SK-N-SH (cell line): ENCODE data around the gene TUBA4A. TPM values are rescaled to one million over a fixed set of nuclear protein-coding genes. Genes with fewer than 3 reads are reported as not detected.

Source experiments
- CTCF ChIA-PET: fragments of 300-600, 350-600 bp; formaldehyde crosslinking; extraction: SDS; loops from one replicate; lab custom pipeline; 2021; lab: Yijun Ruan, JAX
- POLR2A ChIA-PET: fragments of 350-600 bp; sonication (Branson Sonifier 250); formaldehyde crosslinking; extraction: SDS; loops from one replicate; lab custom pipeline; 2020; ENCODE audit warnings: antibody characterized with exemption, inconsistent platforms; lab: Yijun Ruan, JAX
- DNase-seq: peaks from one replicate; pipeline ENCODE4 v3.0.0; 2012
- H2AFZ ChIP-seq: fragments of 200-600 bp; sonication (generic); 2 replicates; pipeline ENCODE4 v1.8.1; 2016; ENCODE audit warnings: antibody characterized with exemption, mild to moderate bottlenecking, low read depth
- H3F3A ChIP-seq: fragments of 200-600 bp; sonication (generic); replicated peaks from 2 replicates; pipeline ENCODE3; 2016; ENCODE audit warnings: antibody characterized with exemption, mild to moderate bottlenecking; ENCODE audit not compliant: insufficient read depth
- H3K27ac ChIP-seq, 2 experiments: fragments of 200-500 bp in 1 of 2; fragments of 200-600 bp in 1 of 2; sonication (Bioruptor generic) in 1 of 2; sonication (generic), shearing (Covaris generic) in 1 of 2; 2 replicates each; pipeline versions ENCODE4 v1.5.1 to v1.6.1; 2014 to 2016; ENCODE audit warnings: low read depth in 2 of 2, inconsistent platforms in 1 of 2, low read length in 1 of 2, mild to moderate bottlenecking in 1 of 2, mixed read lengths in 1 of 2
- H3K27me3 ChIP-seq: fragments of 200-600 bp; sonication (generic), shearing (Covaris generic); 2 replicates; pipeline ENCODE4 v1.6.1; 2016; ENCODE audit warnings: mixed run types; ENCODE audit not compliant: insufficient read depth
- H3K36me3 ChIP-seq, 2 experiments: fragments of 200-500 bp in 1 of 2; fragments of 200-600 bp in 1 of 2; sonication (Bioruptor generic) in 1 of 2; sonication (generic) in 1 of 2; replicated peaks in 1 of 2; 2 replicates each; pipeline versions ENCODE3 to v1.5.1; 2014 to 2016; ENCODE audit warnings: low read length in 1 of 2, mild to moderate bottlenecking in 1 of 2; ENCODE audit not compliant: insufficient read depth in 2 of 2, control insufficient read depth in 1 of 2
- H3K4me1 ChIP-seq, 2 experiments: fragments of 200-500 bp in 1 of 2; fragments of 200-600 bp in 1 of 2; sonication (Bioruptor generic) in 1 of 2; sonication (generic), shearing (Covaris generic) in 1 of 2; 2 replicates each; pipeline versions ENCODE4 v1.5.1 to v1.6.1; 2014 to 2016; ENCODE audit warnings: low read depth in 1 of 2, low read length in 1 of 2, mixed run types in 1 of 2; ENCODE audit not compliant: insufficient read depth in 2 of 2, control insufficient read depth in 1 of 2
- H3K4me2 ChIP-seq: fragments of 200-600 bp; sonication (generic), shearing (Covaris generic); 2 replicates; pipeline ENCODE4 v1.6.1; 2017; ENCODE audit warnings: mixed run types
- H3K4me3 ChIP-seq, 2 experiments: fragments of 200-500 bp in 1 of 2; fragments of 200-600 bp in 1 of 2; sonication (Bioruptor generic) in 1 of 2; sonication (generic), shearing (Covaris generic) in 1 of 2; 2 replicates each; pipeline versions ENCODE4 v1.5.1 to v1.8.1; 2014 to 2016; ENCODE audit warnings: low read depth in 2 of 2, inconsistent platforms in 1 of 2, low read length in 1 of 2, mild to moderate bottlenecking in 1 of 2, mixed read lengths in 1 of 2, moderate library complexity in 1 of 2
- H3K79me2 ChIP-seq: fragments of 200-600 bp; sonication (generic); 2 replicates; pipeline ENCODE4 v1.8.1; 2017; ENCODE audit warnings: mild to moderate bottlenecking; ENCODE audit not compliant: insufficient read depth
- H3K9ac ChIP-seq: fragments of 200-600 bp; sonication (generic); 2 replicates; pipeline ENCODE4 v1.6.1; 2017; ENCODE audit warnings: mixed run types
- H3K9me2 ChIP-seq: fragments of 200-600 bp; sonication (generic); 2 replicates; pipeline ENCODE4 v1.6.1; 2017; ENCODE audit warnings: mixed run types
- H3K9me3 ChIP-seq: fragments of 200-600 bp; sonication (generic); 2 replicates; pipeline ENCODE4 v1.6.1; 2017; ENCODE audit warnings: mixed run types, mild to moderate bottlenecking, moderate library complexity
- H4K20me1 ChIP-seq: fragments of 200-600 bp; sonication (generic); 2 replicates; pipeline ENCODE4 v1.6.1; 2017; ENCODE audit warnings: mild to moderate bottlenecking, mixed run types; ENCODE audit not compliant: insufficient read depth
- ELF1 ChIP-seq: IDR thresholded peaks from 2 replicates; pipeline ENCODE4 v1.4.0; 2012
- GATA2 ChIP-seq: sonication (generic); formaldehyde crosslinking; IDR thresholded peaks from 2 replicates; pipeline ENCODE4 v1.5.0; 2020; ENCODE audit warnings: mild to moderate bottlenecking, missing genetic modification reagents
- JUND ChIP-seq: IDR thresholded peaks from 2 replicates; pipeline ENCODE4 v1.4.0; 2012
- NRF1 ChIP-seq: IDR thresholded peaks from 2 replicates; pipeline ENCODE4 v1.6.1; 2012; ENCODE audit warnings: low read depth, mild to moderate bottlenecking, low read length
- RCOR1 ChIP-seq: fragments of 150-350 bp; IDR thresholded peaks from 2 replicates; pipeline ENCODE4 v1.6.1; 2017; ENCODE audit warnings: antibody characterized with exemption, low read length
- RXRA ChIP-seq: IDR thresholded peaks from 2 replicates; pipeline ENCODE4 v1.4.0; 2012; ENCODE audit warnings: low read depth, mild to moderate bottlenecking, borderline replicate concordance
- SIN3A ChIP-seq: IDR thresholded peaks from 2 replicates; pipeline ENCODE4 v1.6.1; 2012; ENCODE audit warnings: low read depth, mild to moderate bottlenecking, low read length, moderate library complexity, borderline replicate concordance
- SMC3 ChIP-seq: IDR thresholded peaks from 2 replicates; pipeline ENCODE4 v1.6.1; 2012; ENCODE audit warnings: low read depth, low read length, improper control_type of control experiment
- TCF12 ChIP-seq: IDR thresholded peaks from 2 replicates; pipeline ENCODE4 v1.4.0; 2012
- TEAD4 ChIP-seq: IDR thresholded peaks from 2 replicates; pipeline ENCODE4 v1.4.0; 2012; ENCODE audit warnings: mild to moderate bottlenecking, borderline replicate concordance; ENCODE audit not compliant: insufficient read depth
- YY1 ChIP-seq: IDR thresholded peaks from 2 replicates; pipeline ENCODE4 v1.4.0; 2012; ENCODE audit warnings: low read depth, mild to moderate bottlenecking
- WGBS: methylation state at CpG from one replicate; pipeline ENCODE4 v1.1.6; 2017; ENCODE audit warnings: low lambda C conversion rate; 5-methylcytosine and 5-hydroxymethylcytosine counted together
- polyA plus RNA-seq, 3 experiments: library from polyadenylated mRNA; depleted of rRNA; stranded (reverse); fragments of >200 nt; gene quantifications; 2 replicates each; pipeline ENCODE4 v1.2.3, GENCODE V29; 2012
- TF ChIP-seq, protein P1 (sequence below): IDR thresholded peaks from 2 replicates; pipeline ENCODE4 v1.4.0; 2012; ENCODE audit warnings: low read depth
- TF ChIP-seq, protein P2 (sequence below): fragments of 150-350 bp; IDR thresholded peaks from 2 replicates; pipeline ENCODE4 v1.6.1; 2016; ENCODE audit warnings: mild to moderate bottlenecking, low read depth, low read length
- TF ChIP-seq, protein P3 (sequence below): IDR thresholded peaks from 2 replicates; pipeline ENCODE4; 2012
- TF ChIP-seq, protein P4 (sequence below): IDR thresholded peaks from 2 replicates; pipeline ENCODE4 v1.4.0; 2012; ENCODE audit warnings: low read depth, borderline replicate concordance

The TUBA4A gene
- polyA plus RNA-seq, 1 of the 3 experiments (the other 2 are of a cell fraction), result 6.2 TPM

DNA sequence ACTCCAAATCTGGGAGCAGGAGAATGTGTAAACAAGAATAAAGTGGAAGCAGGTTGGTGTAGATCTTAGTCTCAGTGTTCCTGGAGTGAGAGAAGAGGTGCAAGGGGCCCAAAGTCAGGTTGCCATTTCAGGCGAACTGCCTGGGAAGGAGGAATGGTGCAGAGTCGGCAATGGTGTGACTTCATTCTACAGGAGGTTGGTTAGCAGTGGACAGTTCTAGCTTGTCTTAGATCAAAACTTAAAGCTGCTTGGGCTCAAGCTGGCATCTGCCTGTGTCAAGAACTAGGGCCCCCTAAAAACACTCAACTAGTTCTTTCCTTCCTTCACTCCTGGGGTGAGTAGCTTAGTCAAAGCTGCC, 4.9 kb downstream of the TUBA4A start:
- Histone ChIP-seq H3K27me3 (0 out of 2 replicates have a peak, but pooled peaks cover 7% of the 10 kb centered on the region), H3K9me2 (no peaks in the 10 kb centered on the region), H3K4me2 (peak overlapping the region; percentile 34; the same call in 1 of the 2 replicates), H3K4me3 (no peak overlapping the region), H3K9ac (no peak overlapping the region; the same call in 1 of the 2 replicates), H2AFZ (no peak overlapping the region), H3K36me3 (peaks cover 6 to 16% of the 10 kb centered on the region in 2 experiments), H3K4me1 (peaks cover 19 to 36% of the 10 kb centered on the region in 2 experiments), H3K27ac (peak overlapping the region in 1 of 2 experiments; percentile 56; a peak in 1 of 4 replicates), H4K20me1 (no peaks in the 10 kb centered on the region), H3K79me2 (peaks cover 20% of the 10 kb centered on the region), H3F3A (peaks cover 19% of the 10 kb centered on the region), H3K9me3 (no peaks in the 10 kb centered on the region)
- WGBS, result 61% methylated on average over 2 of the region's 2 CpGs
- ChIA-PET POLR2A (interaction anchor here (1.3 kb wide), 1 partner anchor 579 kb away, joined by 3 read pairs; no protein-coding TSS in a partner anchor), CTCF (interaction anchor here (0.9 to 3.5 kb wide), 7 partner anchors 18 to 129 kb away, joined by 3 to 19 read pairs (median 5); no protein-coding TSS in a partner anchor)
- DNase-seq, result no peak
- TF ChIP-seq GATA2 (CRISPR knock-in tag), result no peak
- TF ChIP-seq, protein P1, sequence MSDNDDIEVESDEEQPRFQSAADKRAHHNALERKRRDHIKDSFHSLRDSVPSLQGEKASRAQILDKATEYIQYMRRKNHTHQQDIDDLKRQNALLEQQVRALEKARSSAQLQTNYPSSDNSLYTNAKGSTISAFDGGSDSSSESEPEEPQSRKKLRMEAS, result no peak
- no peak for TF ChIP-seq ELF1
- TF ChIP-seq JUND, result no peak
- TF ChIP-seq RXRA, result no peak
- TF ChIP-seq, protein P2, sequence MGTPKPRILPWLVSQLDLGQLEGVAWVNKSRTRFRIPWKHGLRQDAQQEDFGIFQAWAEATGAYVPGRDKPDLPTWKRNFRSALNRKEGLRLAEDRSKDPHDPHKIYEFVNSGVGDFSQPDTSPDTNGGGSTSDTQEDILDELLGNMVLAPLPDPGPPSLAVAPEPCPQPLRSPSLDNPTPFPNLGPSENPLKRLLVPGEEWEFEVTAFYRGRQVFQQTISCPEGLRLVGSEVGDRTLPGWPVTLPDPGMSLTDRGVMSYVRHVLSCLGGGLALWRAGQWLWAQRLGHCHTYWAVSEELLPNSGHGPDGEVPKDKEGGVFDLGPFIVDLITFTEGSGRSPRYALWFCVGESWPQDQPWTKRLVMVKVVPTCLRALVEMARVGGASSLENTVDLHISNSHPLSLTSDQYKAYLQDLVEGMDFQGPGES, result no peak
- TF ChIP-seq, protein P3, sequence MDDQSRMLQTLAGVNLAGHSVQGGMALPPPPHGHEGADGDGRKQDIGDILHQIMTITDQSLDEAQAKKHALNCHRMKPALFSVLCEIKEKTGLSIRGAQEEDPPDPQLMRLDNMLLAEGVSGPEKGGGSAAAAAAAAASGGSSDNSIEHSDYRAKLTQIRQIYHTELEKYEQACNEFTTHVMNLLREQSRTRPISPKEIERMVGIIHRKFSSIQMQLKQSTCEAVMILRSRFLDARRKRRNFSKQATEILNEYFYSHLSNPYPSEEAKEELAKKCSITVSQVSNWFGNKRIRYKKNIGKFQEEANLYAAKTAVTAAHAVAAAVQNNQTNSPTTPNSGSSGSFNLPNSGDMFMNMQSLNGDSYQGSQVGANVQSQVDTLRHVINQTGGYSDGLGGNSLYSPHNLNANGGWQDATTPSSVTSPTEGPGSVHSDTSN, result no peak
- no peak for TF ChIP-seq RCOR1
- no peak for TF ChIP-seq TCF12
- TF ChIP-seq NRF1, result no peak
- TF ChIP-seq SIN3A, result no peak
- TF ChIP-seq, protein P4, sequence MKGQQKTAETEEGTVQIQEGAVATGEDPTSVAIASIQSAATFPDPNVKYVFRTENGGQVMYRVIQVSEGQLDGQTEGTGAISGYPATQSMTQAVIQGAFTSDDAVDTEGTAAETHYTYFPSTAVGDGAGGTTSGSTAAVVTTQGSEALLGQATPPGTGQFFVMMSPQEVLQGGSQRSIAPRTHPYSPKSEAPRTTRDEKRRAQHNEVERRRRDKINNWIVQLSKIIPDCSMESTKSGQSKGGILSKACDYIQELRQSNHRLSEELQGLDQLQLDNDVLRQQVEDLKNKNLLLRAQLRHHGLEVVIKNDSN, result no peak
- no peak for TF ChIP-seq TEAD4
- TF ChIP-seq SMC3, result no peak
- no peak for TF ChIP-seq YY1
